DMS114 treated with DMSO at 0.1 percent for 48 hours (cell line): Measurements from ENCODE around the gene ANK2.
"Not testable (repeated sequence)": the region's sequence is repeated elsewhere in the genome, so short reads cannot be mapped to it uniquely, and the experiment has no call there.

ENCODE experiments used
- DNase-seq: peaks from one replicate; lab custom pipeline; 2025; ENCODE audit not compliant: unreplicated experiment; lab: John Stamatoyannopoulos, UW

Gene ANK2

DNA sequence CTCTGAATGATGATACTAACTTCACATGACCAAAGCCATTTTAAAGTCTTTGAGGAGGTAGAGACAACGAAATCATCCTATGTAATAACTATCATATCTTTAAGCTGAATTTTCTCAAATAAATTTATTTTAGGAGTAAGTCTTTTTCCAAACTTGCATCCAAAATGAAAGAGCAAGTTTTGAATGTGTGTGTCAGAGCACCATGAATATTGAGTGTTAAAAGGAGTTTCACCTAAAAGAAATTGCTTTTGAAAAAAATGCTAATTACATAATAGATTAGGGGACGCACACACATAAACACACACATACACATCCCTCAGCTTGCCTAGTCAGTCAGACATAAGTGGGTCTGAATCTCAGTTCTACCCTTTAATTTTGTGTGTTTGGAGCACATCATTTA is 1.9 kb downstream of the ANK2 start:
- DNase-seq: no peak

DNA sequence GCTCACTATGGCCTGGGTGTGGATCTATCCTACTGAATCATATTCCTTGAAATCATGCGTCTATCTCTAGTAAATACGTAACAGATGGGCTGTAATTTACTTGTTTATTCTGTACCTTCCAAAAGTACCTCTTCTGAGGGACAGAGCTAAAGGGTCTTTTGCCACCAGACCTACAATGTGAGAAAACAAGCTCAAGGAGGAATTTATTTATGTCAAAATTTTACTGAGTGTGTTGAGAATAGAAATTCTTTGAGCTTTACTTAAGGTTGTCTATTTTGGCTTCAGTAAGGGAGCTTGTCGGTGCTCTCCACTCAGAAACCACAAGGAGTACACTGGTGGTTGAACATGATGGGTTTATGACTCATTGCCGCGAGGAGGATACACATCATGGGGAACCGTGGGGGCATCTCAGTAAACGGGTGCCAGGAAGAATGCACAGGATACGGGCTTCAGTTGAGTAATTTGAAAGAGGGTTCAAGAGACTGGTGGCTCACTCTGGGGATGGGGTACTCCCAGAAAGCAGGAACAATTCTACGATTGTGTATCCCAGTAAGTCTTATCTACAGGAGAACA is 3.0 kb downstream of the ANK2 start:
- no peak for DNase-seq

DNA sequence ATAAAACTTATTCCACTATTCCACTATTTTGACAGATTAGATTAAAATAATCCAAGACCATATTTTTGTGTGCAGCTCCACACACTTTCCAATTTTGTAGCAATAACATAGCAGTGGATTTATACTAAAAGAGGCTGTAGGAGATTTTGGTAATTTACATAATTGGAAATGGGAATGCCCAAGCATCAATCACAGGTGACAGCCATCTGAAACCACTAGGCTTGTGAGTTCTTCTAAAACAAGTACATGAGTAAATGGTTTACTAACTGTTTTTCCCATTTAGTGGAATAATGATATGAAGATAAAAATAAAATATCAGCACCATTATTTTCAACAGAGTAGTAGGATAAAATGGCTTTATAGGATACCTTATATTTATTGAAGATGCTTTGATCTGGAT is 4.4 kb downstream of the ANK2 start:
- DNase-seq: no peak

DNA sequence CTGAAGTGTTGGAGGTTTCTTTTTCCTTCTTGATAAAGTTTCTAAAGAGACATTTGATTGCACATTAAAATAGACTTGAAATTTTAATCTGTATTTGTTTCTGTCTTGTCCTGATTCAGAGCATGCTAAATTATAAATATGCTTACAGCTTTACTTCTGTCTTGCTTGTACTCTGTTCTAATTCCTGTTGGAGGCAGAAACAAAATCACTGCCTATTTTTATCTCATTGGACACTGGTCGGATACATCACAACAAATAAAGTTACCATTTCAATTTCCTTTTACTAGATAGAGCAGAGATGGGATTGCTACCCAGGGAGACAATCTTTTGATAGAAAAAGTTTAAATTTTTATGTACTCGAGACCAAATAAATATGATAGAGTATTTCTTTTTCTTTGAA is 6.9 kb downstream of the ANK2 start:
- no peak for DNase-seq

DNA sequence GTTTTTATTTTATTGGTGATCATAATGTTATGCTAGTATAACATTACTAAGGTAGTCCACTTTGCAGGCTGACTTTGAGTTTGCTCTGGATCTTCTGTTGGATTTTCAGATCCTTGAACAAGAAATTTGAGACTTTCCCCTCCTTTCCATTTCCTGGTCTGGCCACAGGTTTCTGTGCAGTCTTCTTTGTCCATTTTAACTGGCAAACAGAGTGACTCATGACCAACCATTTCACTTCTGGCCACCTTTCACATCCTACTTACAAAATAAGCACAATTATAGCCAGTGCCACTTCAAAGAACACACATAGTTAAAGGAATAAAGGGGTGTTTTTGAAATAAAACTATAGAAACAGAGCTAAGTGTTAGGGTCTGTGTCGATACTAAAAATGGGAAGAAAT is 8.4 kb downstream of the ANK2 start:
- no peak for DNase-seq

DNA sequence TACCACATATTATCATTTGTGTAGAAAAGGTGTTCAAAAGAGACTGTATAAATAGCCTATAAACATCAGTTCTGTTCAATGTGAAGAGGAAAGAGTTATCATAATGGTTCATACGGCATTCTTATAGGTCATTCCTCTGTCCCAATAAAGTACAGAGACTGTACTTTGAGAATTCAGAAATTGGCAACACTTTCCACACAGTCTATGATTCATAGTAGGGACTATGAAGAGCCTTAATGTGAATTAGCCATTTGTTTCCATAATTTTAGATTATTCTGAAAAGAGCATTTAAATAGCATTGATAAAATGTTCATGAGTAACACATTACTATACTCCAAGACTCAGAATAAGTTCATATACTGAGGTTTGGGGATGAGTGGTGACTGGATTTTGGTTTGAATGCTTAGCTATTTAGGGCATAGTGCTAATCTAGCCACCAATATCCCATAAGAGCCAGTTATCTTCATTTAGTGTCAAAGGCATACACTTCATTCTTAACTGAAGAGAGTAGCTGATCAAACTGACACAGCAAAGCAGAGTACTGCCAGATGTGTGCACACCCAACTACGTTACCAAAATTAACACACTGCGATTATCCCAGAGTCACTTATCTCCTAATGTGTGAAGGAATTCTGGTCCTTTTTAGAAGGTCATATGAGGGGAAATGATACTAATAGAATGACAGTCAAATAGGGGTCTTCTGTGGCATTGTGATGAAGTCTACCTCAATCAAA is 10.2 kb downstream of the ANK2 start:
- no peak for DNase-seq

DNA sequence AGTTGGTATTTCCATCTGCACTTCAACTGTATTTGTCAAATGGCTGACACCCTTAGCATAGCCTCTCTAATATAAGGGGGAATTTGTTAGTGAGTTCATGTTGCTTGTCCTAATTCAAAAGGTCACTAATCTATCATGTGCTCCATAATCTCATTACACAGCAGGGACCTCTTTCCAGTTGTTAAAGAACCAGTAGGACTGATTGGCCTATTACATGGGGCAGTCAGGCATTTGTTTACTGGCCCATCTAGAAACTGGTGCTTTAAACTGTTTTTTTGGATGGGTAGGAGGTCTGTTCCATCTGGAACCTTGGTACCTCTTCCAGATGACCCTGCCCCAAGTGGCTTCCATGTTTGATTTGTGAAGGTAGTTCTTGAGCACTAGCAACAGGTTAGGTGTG is 11.4 kb downstream of the ANK2 start:
- DNase-seq: no peak

DNA sequence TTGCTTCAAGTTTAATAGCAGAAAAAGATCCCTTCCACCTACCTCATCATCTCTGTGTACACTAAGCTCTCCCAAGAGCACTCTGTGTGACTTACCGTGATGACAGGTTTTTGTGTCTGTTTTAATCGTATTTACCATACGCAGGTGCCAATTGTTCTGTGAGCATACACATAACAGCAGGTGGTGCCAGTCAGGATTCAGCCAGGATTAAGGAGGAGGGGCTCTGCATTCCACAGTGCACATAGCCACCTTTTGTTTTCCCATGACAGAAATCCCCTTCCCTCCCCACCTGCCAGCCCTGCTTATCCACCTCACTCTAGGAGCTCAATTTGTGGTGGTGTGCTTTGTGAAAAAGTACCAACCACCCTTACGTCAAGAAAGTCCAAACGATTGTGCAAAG is 14.8 kb downstream of the ANK2 start:
- DNase-seq: no peak

DNA sequence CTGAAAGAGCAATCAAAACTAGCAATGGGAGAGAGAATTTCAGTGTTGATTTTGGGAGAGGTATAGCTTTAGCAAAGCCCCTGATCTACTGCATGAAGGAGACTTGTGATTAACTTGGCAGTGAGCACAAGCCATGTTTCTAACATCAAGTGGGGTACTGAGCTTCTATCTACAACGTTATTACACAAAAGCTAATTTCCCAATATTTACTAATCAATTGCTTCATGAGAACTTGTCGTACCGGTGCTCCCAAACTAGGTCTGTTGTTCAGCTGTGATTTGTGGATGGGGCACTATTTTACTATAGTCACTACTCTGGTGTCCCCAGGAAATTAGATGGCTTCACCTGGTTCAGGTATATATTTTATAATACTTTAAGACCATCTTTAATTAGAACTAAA is 16.2 kb downstream of the ANK2 start:
- no peak for DNase-seq

DNA sequence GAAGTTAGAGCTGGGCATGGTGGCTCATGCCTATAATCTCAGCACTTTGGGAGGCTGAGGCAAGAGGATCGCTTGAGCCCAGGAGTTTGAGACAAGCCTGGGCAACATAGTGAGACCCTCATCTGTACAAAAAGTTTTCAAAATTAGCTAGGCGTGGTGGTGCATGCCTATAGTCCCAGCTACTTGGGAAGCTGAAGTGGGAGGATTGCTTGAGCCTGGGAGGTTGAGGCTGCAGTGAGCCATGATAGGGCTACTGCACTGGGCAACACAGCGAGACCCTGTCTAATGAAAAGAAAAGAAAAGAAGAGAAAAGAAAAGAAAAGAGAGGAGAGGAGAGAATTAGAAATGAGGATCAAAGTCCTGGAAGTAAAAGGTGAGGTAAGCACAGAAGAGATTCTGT is 19.3 kb downstream of the ANK2 start:
- DNase-seq: not testable (repeated sequence)

DNA sequence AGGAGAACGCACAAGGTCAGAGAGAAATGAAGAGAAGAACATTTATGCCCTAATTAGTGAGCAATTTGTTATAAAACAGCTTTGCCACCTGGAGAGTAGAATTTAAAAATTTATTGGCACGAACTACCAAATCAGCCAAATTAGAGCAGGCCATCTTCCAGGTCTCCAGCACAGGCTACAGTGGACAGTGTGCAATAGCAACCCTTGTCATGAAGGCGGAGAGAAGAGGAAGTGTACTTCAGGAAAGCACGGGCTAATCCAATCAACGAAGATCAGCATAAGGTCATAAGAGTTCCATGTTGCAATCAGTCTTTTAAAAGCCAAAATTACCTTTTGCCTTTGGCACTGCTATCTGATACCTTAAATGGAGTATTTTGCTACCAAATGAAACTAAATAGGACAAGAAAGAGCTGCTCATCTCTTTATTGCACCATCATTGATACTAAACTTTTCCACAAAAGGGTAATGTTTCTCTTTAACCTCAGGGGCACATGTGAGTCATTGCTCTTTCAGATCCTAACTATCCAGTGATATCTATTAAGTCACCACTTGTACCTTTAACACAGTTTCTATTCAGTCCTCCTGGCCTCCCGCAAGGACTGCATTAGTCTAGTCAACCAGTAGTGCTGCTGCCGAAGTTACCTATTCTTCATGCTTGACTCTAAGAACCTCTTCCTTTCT is 19.9 kb downstream of the ANK2 start:
- DNase-seq: no peak

DNA sequence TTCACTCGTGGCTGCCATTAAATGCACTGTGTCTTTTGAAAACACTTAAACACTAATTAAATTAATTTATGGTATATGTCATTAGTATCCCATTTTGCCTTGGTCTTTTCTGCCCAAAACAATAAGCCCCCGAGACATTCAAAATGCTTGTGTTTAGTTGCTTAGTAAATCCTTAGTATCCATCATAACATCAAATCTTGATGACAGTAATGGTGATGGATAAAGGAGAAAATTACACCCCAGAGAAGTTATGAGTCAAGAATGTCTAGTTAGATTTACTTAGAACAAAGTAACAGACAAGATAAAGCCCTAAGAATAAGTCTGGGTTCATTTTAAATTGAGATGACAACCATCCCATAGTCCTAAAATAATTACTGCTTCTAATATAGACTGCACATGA is 21.3 kb downstream of the ANK2 start:
- DNase-seq: no peak

DNA sequence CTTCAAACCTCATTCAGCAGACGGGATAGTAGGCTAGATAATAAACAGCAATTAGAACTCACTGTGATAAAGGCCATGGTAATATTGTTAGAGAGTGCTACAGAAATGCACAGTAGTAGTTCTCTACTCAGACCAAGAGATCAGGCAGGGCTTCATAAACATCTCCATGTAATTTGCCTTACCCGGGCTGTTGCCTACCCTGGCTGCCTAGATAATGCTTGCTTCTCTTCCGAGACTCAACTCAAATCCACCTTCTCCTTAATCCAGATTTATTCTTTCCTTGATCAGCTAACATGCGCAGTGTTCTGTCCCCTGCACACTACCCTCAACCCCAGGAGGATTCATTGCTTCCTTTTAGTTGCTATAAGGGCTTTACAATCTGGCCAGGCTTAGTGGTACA is 21.8 kb downstream of the ANK2 start:
- no peak for DNase-seq

DNA sequence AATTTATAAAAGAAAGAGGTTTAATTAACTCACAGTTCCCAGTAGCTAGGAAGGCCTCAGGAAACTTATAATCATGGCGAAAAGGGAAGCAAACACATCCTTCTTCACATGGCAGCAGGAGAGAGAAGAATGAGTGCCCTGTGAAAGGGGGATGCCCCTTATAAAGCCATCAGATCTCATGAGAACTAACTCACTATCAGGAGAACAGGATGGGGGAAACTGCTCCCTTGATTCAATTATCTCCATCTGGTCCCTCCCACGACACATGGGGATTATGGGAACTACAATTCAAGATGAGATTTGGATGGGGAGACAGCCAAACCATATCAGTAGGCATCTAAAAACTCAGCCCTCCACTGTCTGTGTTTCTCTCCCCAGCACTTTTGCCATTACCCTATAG is 22.4 kb downstream of the ANK2 start:
- no peak for DNase-seq

DNA sequence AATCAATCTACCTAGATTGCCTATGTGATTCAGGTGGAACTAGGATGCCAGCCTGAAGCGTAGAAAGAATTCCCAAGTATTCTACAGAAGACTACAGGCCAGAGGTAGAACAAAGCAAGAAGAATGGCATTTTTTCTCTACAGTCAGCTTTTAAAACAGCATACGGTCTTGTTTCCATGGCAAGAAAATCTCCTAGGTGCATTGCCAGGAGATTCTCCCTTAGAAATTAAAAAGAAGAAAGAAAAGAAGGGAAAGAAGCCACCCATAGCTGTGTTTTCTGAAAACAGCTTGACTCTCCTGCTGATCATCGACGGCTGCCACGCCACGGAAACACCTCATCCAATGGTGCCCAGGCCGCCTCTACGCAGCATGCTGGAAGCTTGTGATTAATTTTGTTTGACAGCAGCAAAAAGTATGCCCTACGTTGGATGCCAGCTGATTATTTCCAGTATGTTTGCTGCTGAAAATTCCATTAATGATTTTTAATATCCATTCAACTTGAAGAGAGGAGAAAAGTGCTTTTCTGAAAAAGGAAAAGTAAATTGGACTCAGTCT is 24.1 kb downstream of the ANK2 start:
- DNase-seq: no peak

DNA sequence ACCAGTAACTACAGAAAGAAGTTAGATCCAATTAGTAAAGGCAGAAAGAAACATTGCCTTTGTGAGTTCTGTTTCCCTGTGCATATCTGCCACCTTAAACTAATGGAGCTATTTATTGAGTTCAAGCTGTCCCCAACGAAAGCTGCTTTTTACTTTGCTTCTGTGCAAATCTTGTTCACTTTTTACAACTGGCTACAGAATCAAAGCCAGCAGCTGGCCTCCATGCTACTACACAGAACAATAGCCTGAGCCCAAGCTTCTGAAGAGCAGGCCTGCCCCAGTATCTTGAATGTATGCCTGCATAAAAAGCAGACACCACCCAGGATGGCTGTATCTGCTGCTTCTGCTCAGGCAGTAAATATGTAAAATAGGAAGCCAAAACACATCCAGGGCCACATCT is 28.1 kb downstream of the ANK2 start:
- DNase-seq: no peak

DNA sequence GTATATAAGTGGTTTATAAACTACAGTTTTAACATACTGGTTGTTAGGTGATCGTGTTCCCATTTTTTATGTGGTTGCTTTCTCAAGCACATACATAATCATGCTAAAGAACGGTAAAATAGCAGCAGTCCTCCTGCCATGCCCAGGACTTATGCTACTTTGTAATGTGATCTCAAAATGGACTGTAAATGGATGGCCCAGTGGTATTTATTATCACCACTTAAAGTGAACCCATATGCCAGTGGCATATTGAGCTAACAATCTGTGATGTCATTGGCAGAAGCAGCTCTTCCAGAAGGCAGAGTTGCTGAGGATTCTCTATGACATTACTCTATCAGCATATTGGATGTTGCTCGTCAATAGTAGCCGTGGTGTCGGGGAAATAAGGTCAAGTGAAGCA is 28.6 kb downstream of the ANK2 start:
- DNase-seq: no peak

DNA sequence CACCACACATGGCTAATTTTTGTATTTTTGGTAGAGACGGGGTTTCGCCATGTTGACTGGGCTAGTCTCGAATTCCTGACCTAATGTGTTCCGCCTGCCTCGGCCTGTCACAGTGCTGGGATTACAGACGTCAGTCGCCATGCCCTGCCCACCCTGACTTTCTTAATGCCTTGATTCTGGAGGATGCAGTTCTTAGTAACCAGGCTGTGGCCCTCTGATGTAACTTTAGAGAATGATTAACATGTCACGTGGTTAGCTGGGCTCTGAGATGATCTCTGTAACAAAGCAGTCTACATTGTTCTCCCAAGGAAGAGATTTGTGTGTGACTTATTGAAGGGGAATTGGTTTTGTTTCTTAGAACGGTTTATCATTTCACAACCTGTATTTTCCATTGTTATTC is 30.6 kb downstream of the ANK2 start:
- DNase-seq: no peak

DNA sequence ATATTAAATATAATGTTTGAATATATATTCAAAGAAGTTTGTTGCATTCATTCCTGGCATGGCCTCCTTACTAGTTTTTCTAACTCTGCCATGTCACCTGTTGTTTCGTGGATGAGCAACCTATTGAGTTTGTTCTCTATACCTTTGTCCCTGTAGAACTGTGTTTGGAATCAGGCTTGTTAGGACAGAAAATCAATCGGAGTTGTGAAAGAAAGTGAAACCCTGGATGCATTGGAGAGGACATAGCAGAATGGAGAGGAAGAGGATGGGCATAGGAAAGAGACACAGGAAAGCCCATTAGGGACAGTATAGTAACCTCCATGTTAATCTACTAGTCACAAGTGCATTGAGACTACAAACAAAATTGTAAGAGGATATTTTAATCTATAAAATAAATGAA is 31.2 kb downstream of the ANK2 start:
- DNase-seq: no peak

DNA sequence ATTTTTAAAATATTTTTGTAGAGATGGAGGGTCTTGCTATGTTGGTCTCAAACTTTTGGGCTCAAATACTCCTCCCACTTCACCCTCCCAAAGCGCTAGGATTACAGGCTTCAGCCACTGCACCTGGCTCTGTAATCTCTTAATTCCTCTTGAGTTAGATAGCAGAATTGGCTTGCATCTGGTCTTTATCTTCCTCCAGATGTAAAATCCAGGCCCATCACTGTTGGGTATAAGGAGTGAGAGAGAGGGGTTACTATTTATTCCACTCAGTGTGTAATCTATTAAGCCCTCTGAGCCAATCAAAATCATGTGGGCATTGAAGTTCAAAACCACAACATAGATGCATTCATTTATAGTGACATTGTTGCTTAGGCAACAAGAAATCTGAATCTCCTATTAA is 33.9 kb downstream of the ANK2 start:
- no peak for DNase-seq

DNA sequence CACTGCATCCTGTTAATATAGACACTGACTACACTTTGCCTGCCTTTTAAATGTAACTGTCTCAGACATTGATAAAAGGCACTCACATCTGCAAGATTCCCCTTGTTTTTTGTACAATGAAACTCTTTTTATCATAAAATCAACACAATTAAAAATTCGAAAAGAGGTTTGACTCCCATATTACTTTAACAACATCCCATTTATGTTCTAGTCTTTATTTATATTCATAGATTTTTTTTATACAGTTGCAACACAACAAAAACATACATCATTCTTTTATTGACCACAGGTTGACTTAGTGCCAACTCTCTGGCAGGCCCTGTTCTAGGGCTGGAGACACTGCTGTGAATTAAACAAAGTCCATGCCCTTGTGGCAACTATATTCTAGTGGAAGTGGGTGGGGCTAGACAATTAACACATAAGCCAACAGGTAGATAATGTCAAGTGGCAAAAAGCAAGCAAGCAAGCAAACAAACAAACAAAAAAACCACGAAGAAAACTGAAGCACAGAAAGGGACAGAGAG is 36.8 kb downstream of the ANK2 start:
- no peak for DNase-seq

DNA sequence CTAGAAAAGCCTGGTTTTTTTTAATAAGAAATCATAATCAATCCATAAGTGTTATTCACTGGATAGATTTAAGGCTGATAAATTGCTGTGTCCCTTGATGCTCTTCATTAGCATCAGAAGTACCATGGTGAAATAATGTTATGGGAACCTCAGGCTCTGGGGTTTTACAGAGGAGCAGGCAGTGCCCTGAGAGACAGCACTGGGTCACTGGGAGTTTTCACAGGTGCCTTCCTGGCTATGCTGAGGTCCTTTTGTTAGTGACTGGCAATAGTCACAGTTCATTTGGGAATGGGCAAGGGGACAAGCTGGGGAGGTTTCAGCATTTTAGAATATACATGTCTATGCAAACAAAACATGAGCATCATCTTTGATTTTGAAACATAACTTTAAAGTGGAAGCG is 38.6 kb downstream of the ANK2 start:
- DNase-seq: no peak
